Epithelial cell of proximal tubule (primary cell): ENCODE data around the gene PGM5. TPM values are rescaled to one million over a fixed set of nuclear protein-coding genes. Genes with fewer than 3 reads are reported as not detected.

Source experiments
- DNase-seq: peaks from one replicate; pipeline ENCODE4 v3.0.0-alpha.2; 2011; ENCODE audit warnings: low read depth
- H3K4me3 ChIP-seq: 2 replicates; pipeline ENCODE4 v1.5.1; 2011; ENCODE audit warnings: low read depth, mild to moderate bottlenecking, low read length
- CTCF ChIP-seq: conservative IDR thresholded peaks from 2 replicates; pipeline ENCODE4 v1.5.1; 2012; ENCODE audit warnings: low read depth, mild to moderate bottlenecking, low read length
- total RNA-seq: library from RNA; depleted of rRNA; stranded (reverse); fragments of >200 nt; gene quantifications from 2 replicates; pipeline ENCODE4 v1.2.3, GENCODE V29; 2015

PGM5 gene
- total RNA-seq, 1 donor from 2014 or later = not detected

- H3K4me3 ChIP-seq = no peak overlapping the region
- TF ChIP-seq CTCF = no peak
- no peak for DNase-seq
Observed at GRCh38 chr9:68470634-68471033, 114.2 kb downstream of the PGM5 start.

- H3K4me3 ChIP-seq = no peak overlapping the region
- DNase-seq = no peak
- TF ChIP-seq CTCF = no peak
Observed at GRCh38 chr9:68472119-68472518, 115.7 kb downstream of the PGM5 start.

GRCh38 chr9:68473790-68474189 lies 117.4 kb downstream of the PGM5 start:
- no peak for DNase-seq
- no peak for TF ChIP-seq CTCF

GRCh38 chr9:68476422-68476821 lies 120.0 kb downstream of the PGM5 start:
- DNase-seq = no peak
- TF ChIP-seq CTCF = no peak
- H3K4me3 ChIP-seq = no peak overlapping the region

More at GRCh38 chr9:68473790-68474189, 117.4 kb downstream of the PGM5 start:
- H3K4me3 ChIP-seq = no peak overlapping the region

GRCh38 chr9:68476847-68477246 lies 120.4 kb downstream of the PGM5 start:
- no peak overlapping the region for H3K4me3 ChIP-seq
- no peak for TF ChIP-seq CTCF

GRCh38 chr9:68480807-68481206 lies 124.4 kb downstream of the PGM5 start:
- no peak for TF ChIP-seq CTCF
- DNase-seq = no peak
- H3K4me3 ChIP-seq = no peak overlapping the region

More at GRCh38 chr9:68476847-68477246, 120.4 kb downstream of the PGM5 start:
- no peak for DNase-seq

- TF ChIP-seq CTCF = no peak
- no peak overlapping the region for H3K4me3 ChIP-seq
- DNase-seq = no peak
Observed at GRCh38 chr9:68482548-68482947, 126.1 kb downstream of the PGM5 start.
